Loucy (cell line): Measurements from ENCODE around the gene FTO.
A peak's percentile ranks its signal among the peaks of the same experiment; 100 is the strongest.

Experiments
- H2AFZ ChIP-seq: fragments of 200-600 bp; sonication (generic); 2 replicates; pipeline ENCODE4 v1.6.0; 2016; ENCODE audit warnings: antibody characterized with exemption, mild to moderate bottlenecking, low read length, moderate library complexity
- H3F3A ChIP-seq: fragments of 200-600 bp; 2 replicates; pipeline ENCODE4 v1.6.0; 2016; ENCODE audit warnings: antibody characterized with exemption, low read depth, mild to moderate bottlenecking
- H3K27me3 ChIP-seq: fragments of 200-600 bp; sonication (generic); 2 replicates; pipeline ENCODE4 v1.6.1; 2014; ENCODE audit warnings: low read length, mild to moderate bottlenecking; ENCODE audit not compliant: insufficient read depth, poor library complexity, severe bottlenecking
- H3K36me3 ChIP-seq: fragments of 200-600 bp; sonication (generic); 2 replicates; pipeline ENCODE4 v1.6.1; 2016; ENCODE audit warnings: low read length; ENCODE audit not compliant: insufficient read depth
- H3K4me1 ChIP-seq: fragments of 200-600 bp; sonication (generic); 2 replicates; pipeline ENCODE4 v1.5.1; 2014; ENCODE audit warnings: low read length, mild to moderate bottlenecking; ENCODE audit not compliant: insufficient read depth, poor library complexity, severe bottlenecking
- H3K4me2 ChIP-seq: fragments of 200-600 bp; sonication (generic); 2 replicates; pipeline ENCODE4 v1.6.0; 2014; ENCODE audit warnings: antibody characterized with exemption, low read length, low read depth, mild to moderate bottlenecking; ENCODE audit not compliant: poor library complexity, severe bottlenecking
- H3K4me3 ChIP-seq: fragments of 200-600 bp; sonication (generic); 2 replicates; pipeline ENCODE4 v1.5.1; 2014; ENCODE audit warnings: low read length, mild to moderate bottlenecking, mixed read lengths; ENCODE audit not compliant: poor library complexity, severe bottlenecking
- H3K79me2 ChIP-seq: fragments of 200-600 bp; sonication (generic); 2 replicates; pipeline ENCODE4 v1.6.1; 2014; ENCODE audit warnings: low read length; ENCODE audit not compliant: insufficient read depth
- H3K9ac ChIP-seq: fragments of 200-600 bp; sonication (generic); 2 replicates; pipeline ENCODE4 v1.6.0; 2014; ENCODE audit warnings: mild to moderate bottlenecking, low read depth, low read length, moderate library complexity; ENCODE audit not compliant: poor library complexity, severe bottlenecking
- H3K9me2 ChIP-seq: fragments of 200-600 bp; sonication (generic); replicated peaks from 2 replicates; pipeline ENCODE4 v1.6.1; 2016; ENCODE audit warnings: low read depth, low read length, mixed read lengths
- H3K9me3 ChIP-seq: fragments of 200-600 bp; sonication (generic); 2 replicates; pipeline ENCODE4 v1.6.1; 2014; ENCODE audit warnings: mild to moderate bottlenecking, antibody characterized with exemption, low read length, low read depth; ENCODE audit not compliant: insufficient read depth
- H4K20me1 ChIP-seq: fragments of 200-600 bp; sonication (generic); 2 replicates; pipeline ENCODE4 v1.6.0; 2014; ENCODE audit warnings: antibody characterized with exemption, low read length, mild to moderate bottlenecking; ENCODE audit not compliant: insufficient read depth, poor library complexity, severe bottlenecking
- CTCF ChIP-seq: fragments of 200-600 bp; sonication (generic); conservative IDR thresholded peaks from 2 replicates; pipeline ENCODE4 v1.5.1; 2014; ENCODE audit warnings: mild to moderate bottlenecking, antibody characterized with exemption, low read length
- EZH2phosphoT487 ChIP-seq: fragments of 200-600 bp; IDR thresholded peaks from 2 replicates; pipeline ENCODE4 v1.6.1; 2018; ENCODE audit warnings: antibody characterized with exemption, mild to moderate bottlenecking, moderate library complexity, borderline replicate concordance

The FTO gene

GRCh38 chr16:53817812-53818550, 114.0 kb downstream of the FTO start:
- Histone ChIP-seq H3F3A (no peaks in the 10 kb centered on the region), H4K20me1 (no peaks in the 10 kb centered on the region), H3K4me3 (no peak overlapping the region), H3K79me2 (0 out of 2 replicates have a peak, but pooled peaks cover 4% of the 10 kb centered on the region), H3K27me3 (no peaks in the 10 kb centered on the region), H2AFZ (no peak overlapping the region), H3K36me3 (peaks cover 5% of the 10 kb centered on the region; the same call in 1 of the 2 replicates), H3K9me3 (no peaks in the 10 kb centered on the region), H3K4me1 (peaks cover 40% of the 10 kb centered on the region), H3K9me2 (no peaks in the 10 kb centered on the region), H3K9ac (no peak overlapping the region), H3K4me2 (no peak overlapping the region)
- TF ChIP-seq CTCF (no peak), EZH2phosphoT487 (no peak)

GRCh38 chr16:53821487-53821886, 117.5 kb downstream of the FTO start:
- H4K20me1 ChIP-seq: no peaks in the 10 kb centered on the region
- H3K4me2 ChIP-seq: no peak overlapping the region
- H3K4me3 ChIP-seq: no peak overlapping the region
- no peaks in the 10 kb centered on the region for H3F3A ChIP-seq
- peaks cover 8% of the 10 kb centered on the region; the same call in 1 of the 2 replicates for H3K36me3 ChIP-seq
- peaks cover 45% of the 10 kb centered on the region for H3K4me1 ChIP-seq
- TF ChIP-seq CTCF: no peak
- no peak for TF ChIP-seq EZH2phosphoT487
- H3K9me2 ChIP-seq: no peaks in the 10 kb centered on the region
- H3K9me3 ChIP-seq: no peaks in the 10 kb centered on the region
- no peaks in the 10 kb centered on the region for H3K27me3 ChIP-seq
- peaks cover 9% of the 10 kb centered on the region; the same call in 1 of the 2 replicates for H3K79me2 ChIP-seq
- no peak overlapping the region for H3K9ac ChIP-seq
- H2AFZ ChIP-seq: no peak overlapping the region

GRCh38 chr16:53821957-53822625, 118.1 kb downstream of the FTO start:
- peaks cover 9% of the 10 kb centered on the region; the same call in 1 of the 2 replicates for H3K79me2 ChIP-seq

More at GRCh38 chr16:53821957-53822625, 118.1 kb downstream of the FTO start:
- H4K20me1 ChIP-seq: no peaks in the 10 kb centered on the region
- H3K9me3 ChIP-seq: no peaks in the 10 kb centered on the region
- H3K4me3 ChIP-seq: no peak overlapping the region
- H3K27me3 ChIP-seq: no peaks in the 10 kb centered on the region
- H3K36me3 ChIP-seq: peaks cover 11% of the 10 kb centered on the region; the same call in 1 of the 2 replicates
- H3K9me2 ChIP-seq: no peaks in the 10 kb centered on the region
- H2AFZ ChIP-seq: no peak overlapping the region
- no peaks in the 10 kb centered on the region for H3F3A ChIP-seq
- H3K9ac ChIP-seq: no peak overlapping the region
- TF ChIP-seq EZH2phosphoT487 (no peak), CTCF (0 out of 2 replicates have a peak, but pooled peaks have one; percentile 23)
- no peak overlapping the region for H3K4me2 ChIP-seq
- H3K4me1 ChIP-seq: peaks cover 39% of the 10 kb centered on the region
